HepG2 (cell line): ENCODE results near the gene RPL3.

Source experiments
- CHD4 ChIP-seq: fragments of 200-600 bp; sonication (generic); IDR thresholded peaks from 2 replicates; pipeline ENCODE4 v1.7.0; 2017; ENCODE audit warnings: mild to moderate bottlenecking, low read length, borderline replicate concordance
- DR1 ChIP-seq: sonication (generic); formaldehyde crosslinking; IDR thresholded peaks from 2 replicates; pipeline ENCODE4 v1.8.0; 2021; ENCODE audit warnings: mild to moderate bottlenecking, missing genetic modification reagents, inconsistent platforms
- EHMT2 ChIP-seq: fragments of 200-600 bp; sonication (generic); IDR thresholded peaks from 2 replicates; pipeline ENCODE4 v1.7.0; 2017; ENCODE audit warnings: antibody characterized with exemption, low read depth, low read length, borderline replicate concordance
- HNF4A ChIP-seq: sonication (generic); formaldehyde crosslinking; IDR thresholded peaks from 2 replicates; pipeline ENCODE4 v1.4.0; 2020; ENCODE audit warnings: missing genetic modification reagents
- HNRNPUL1 ChIP-seq: fragments of 200-400 bp; formaldehyde crosslinking; IDR thresholded peaks from 2 replicates; pipeline ENCODE4 v1.6.1; 2017; ENCODE audit warnings: low read depth, mild to moderate bottlenecking, low read length, moderate library complexity
- KAT7 ChIP-seq: IDR thresholded peaks from 2 replicates; pipeline ENCODE4 v1.6.1; 2018; ENCODE audit warnings: borderline replicate concordance, missing compliant biosample characterization
- MEIS2 ChIP-seq: sonication (generic); formaldehyde crosslinking; IDR thresholded peaks from 2 replicates; pipeline ENCODE4 v1.9.0; 2021; ENCODE audit warnings: mild to moderate bottlenecking, missing genetic modification reagents
- MYC ChIP-seq: sonication (generic); formaldehyde crosslinking; IDR thresholded peaks from 2 replicates; pipeline ENCODE4 v1.9.0; 2021; ENCODE audit warnings: missing genetic modification reagents, borderline replicate concordance
- NCOR1 ChIP-seq: fragments of 200-600 bp; sonication (generic); IDR thresholded peaks from 2 replicates; pipeline ENCODE4 v1.7.0; 2017; ENCODE audit warnings: antibody characterized with exemption, low read length, borderline replicate concordance
- NFE2L2 ChIP-seq: fragments of 150-350 bp; IDR thresholded peaks from 2 replicates; pipeline ENCODE4 v1.6.1; 2014; ENCODE audit warnings: low read length
- POLR2A ChIP-seq, 2 experiments: IDR thresholded peaks; 2 replicates each; pipeline ENCODE4 v1.6.1; 2011; ENCODE audit warnings: low read depth in 2 of 2, low read length in 2 of 2, mild to moderate bottlenecking in 1 of 2, moderate library complexity in 1 of 2; ENCODE audit not compliant: insufficient read depth in 1 of 2
- TAF1 ChIP-seq: sonication (generic); formaldehyde crosslinking; IDR thresholded peaks from 2 replicates; pipeline ENCODE4 v1.4.0; 2020; ENCODE audit warnings: missing genetic modification reagents
- ZNF382 ChIP-seq: sonication (generic); formaldehyde crosslinking; IDR thresholded peaks from 2 replicates; pipeline ENCODE4 v1.5.0; 2020; ENCODE audit warnings: missing genetic modification reagents, mild to moderate bottlenecking, borderline replicate concordance
- ZNF607 ChIP-seq: sonication (generic); formaldehyde crosslinking; IDR thresholded peaks from 2 replicates; pipeline ENCODE4 v1.5.1; 2020; ENCODE audit warnings: missing genetic modification reagents, mild to moderate bottlenecking, borderline replicate concordance

DNA sequence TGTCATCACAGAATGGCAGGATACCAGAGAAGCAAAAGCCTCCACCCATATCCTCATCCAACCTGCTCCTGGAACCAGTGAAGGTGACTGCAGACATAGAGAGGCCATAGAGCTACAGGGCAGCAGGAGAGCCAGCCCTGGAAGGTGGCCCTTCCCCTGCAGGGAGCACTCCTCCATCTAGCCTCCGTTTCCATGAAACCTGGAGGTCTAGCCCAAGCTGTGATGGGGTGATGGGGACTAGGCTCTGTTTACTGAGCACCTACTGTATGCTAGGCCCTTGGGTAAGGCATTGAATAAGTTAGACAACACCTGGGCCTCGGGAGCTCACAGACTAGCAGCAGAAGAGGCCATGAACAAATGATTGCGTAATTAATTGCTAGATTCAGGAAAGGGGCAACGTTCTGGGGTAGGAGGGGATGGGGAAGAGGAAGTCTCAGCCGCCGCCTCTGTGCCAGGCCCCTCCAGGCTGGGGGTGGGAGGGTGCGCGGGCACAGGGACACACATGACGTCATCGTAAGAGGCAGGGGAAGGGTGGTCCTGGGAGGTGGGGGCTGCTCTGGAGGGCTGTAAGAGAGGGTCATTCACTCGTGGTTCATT, 29.6 kb upstream of the RPL3 start:
- TF ChIP-seq POLR2A (IDR thresholded peaks at IDR 0.05; ENCODE audit: insufficient read depth in 1 of 2, low read depth in 2 of 2, low read length in 2 of 2) (no peak), NCOR1 (no peak), ZNF382 (CRISPR knock-in tag) (no peak), TAF1 (CRISPR knock-in tag) (no peak), ZNF607 (no peak), CHD4 (no peak), DR1 (CRISPR knock-in tag) (no peak), KAT7 (CRISPR knock-in tag) (no peak), EHMT2 (no peak), HNF4A (CRISPR knock-in tag) (no peak), NFE2L2 (no peak), MEIS2 (CRISPR knock-in tag) (no peak), MYC (CRISPR knock-in tag) (no peak), HNRNPUL1 (no peak)
